NCI-H82 treated with DMSO at 0.1 percent for 48 hours (cell line): ENCODE results near the gene CLIC4.
"Not testable (repeated sequence)": the region's sequence is repeated elsewhere in the genome, so short reads cannot be mapped to it uniquely, and the experiment has no call there.

Source experiments
- DNase-seq: peaks from one replicate; lab custom pipeline; 2025; ENCODE audit not compliant: unreplicated experiment; lab: John Stamatoyannopoulos, UW

The CLIC4 gene

DNA sequence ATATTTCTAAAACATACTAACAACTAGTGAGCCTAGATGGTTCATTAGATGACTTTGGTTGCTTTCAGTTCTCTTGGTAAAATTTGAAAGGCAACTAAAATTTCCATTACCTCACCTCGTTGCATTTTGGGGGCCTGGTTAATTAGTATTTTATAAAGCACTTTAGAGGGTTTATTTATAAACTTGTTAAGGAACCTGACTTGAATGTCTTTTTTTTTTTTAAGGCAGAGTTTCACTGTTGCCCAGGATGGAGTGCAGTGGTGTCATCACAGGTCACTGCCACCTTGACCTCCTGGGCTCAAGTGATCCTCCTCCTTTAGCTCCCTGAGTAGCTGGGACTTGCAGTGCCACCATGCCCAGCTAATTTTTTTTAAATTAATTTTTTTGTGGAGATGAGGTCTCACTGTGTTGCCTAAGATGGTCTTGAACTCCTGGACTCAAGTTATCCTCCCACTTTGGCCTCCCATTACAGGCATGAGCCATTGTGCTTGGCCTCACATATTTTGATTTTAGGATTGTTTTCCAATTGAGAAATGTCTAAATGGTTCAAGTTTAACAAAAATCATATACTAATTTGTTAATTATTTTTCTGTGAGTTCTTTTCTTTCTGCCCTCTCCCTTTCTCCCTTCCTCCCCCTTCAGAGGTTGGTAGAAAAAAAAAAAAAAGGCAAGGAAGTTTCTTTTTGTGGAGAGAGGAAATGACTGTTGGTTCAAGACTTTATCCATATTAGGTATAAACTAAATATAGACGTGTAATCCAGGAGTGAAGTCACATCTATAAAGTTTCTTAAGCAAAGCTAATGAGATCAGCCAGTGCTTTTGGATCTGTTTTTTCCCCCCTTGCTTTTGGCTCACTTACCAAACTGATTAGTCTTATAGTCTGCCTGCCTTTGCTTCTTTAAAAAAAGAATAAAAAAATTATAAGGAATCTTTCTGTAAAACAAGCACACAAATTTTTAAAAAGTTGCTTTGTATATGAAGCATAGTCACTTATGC, 24.7 kb downstream of the CLIC4 start:
- DNase-seq: peak; percentile 85

DNA sequence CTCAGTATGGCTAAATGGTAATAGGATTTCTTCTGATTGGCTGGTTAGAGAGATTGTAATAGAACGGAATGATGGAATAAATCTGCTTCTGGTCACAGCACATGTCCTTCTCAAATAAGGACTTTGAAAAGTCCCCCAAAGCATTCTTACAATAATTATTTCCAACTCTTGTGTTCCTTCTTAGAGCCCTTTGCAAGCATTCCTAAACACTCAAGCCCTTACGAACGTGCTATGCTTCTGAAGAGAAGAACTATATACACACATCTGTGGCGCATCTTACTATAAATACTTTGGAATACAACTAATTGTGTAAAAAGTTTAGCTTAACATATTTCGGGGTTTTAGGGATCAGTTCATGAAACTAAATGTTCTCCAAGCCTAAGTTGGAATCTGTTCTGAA, 25.6 kb downstream of the CLIC4 start:
- DNase-seq: no peak

DNA sequence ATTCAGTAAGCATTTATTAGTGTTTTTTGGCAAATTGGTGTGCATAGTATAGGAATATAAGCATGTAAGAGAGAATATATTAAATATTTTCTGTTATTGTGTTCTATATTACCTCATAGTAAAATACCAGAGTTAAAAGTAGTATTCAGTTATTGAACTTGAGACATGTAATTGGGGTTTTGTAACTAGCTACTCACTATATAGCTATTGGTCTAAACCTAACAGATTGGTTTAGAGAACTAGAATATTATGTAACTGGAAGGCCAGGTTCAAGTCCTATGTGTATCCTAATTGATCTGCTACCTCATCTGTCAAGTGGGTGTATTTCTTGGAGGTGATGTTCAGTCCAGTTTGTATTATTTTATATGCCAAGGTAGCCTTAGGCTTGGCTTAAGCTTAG, 26.3 kb downstream of the CLIC4 start:
- no peak for DNase-seq

DNA sequence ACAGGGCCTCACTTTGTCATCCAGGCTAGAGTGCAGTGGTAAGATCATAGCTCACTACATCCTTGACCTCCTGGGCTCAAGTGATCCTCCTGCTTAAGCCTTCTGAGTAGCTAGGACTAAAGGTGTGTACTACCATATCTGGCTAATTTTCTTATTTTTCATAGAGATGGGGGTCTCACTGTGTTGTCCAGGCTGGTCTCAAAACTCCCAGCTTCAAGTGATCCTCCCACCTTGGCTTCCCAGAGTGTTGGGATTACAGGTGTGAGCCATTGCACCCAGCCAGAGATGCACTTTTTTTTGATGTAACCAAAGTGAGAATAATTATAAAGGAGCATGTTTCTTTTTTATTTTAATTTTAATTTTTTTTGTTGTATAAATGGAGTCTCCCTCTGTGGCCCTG, 28.4 kb downstream of the CLIC4 start:
- no peak for DNase-seq

DNA sequence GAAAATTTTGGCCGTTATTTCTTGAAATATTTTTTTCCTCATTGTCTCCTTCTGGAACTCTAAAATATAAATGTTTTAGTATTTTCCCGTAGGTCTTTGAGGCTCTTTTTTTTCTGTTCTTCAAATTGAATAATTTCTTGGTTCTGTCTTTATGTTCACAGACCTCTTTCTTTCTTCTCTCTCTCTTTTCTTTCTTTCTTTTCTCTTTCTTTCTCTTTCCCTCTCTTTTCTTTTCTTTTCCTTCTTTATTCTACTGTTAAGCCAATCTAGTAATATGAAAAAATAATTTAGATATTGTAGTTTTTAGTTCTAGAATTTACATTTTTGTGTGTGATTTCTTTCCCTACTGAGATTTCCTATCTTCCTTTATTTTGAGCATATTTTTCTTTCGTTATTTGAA, 30.1 kb downstream of the CLIC4 start:
- DNase-seq: no peak

DNA sequence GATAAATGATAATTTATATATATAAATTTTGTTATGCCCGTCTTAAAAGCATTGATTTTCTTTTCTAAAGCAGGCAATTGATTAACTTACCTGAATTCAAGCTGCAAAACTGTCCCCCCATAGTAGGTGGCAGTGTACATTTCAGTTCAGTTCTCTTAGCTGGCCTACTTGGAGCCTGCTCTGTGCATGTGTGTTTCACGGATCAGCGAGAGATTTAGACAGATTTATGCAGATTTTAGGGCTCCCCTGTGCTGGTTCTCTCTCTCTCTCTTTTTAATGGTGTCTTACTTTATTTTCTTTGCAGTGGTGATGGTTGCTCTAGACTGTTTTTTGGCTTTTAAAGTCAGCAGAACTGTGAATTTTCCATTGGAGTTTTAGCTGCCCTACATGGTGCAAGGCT, 30.7 kb downstream of the CLIC4 start:
- no peak for DNase-seq

DNA sequence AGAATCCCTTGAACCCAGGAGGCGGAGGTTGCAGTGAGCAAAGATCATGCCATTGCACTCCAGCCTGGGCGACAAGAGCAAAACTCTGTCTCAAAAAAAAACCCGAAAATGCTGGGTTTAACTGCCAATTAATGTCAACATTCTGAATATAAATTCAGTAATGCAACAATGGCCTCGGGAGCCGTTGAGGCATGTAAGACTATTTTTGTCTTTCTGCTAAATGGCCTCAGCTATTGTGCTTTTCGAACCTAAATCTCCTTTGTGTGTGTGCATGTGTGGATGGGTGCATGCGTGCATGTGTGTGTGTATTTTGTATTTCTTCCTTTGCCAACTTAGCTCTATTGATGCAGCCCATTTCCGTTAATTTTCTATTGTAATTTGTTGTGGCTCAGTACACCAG, 31.6 kb downstream of the CLIC4 start:
- no peak for DNase-seq

DNA sequence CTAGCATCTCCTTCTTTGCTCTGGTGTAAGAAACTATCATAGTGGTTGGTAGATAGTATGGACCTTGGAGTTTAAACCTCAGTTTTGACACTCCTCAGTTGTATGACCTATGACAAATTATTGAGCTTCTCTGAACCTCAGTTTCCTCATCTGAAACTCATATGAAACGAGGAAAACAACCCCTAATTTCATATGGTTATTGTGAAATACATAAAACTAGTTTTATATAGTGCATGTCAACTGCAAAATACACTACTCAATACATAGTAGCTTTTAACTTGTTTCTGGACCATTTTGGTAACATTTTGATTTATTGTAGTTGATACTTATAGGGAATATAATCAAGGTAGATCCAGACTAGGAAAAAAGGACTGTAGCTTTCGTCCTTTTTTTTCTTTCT, 32.9 kb downstream of the CLIC4 start:
- DNase-seq: no peak

DNA sequence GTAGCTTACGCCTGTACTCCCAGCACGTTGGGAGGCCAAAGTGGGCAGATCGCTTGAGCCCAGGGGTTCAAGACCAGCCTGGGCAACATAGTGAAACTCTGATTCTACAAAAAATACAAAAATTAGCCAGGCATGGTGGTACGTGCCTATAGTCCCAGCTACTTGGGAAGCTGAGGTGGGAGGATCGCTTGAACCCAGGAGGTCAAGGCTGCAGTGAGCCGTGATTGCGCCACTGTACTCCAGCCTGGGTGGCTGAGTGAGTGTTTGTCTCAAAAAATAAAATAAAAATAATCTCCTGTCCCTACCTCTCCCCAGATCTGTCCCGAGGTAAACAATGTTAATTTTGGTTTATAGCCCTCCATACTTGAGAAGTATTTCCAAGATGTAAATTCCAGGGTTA, 34.0 kb downstream of the CLIC4 start:
- DNase-seq: not testable (repeated sequence)

DNA sequence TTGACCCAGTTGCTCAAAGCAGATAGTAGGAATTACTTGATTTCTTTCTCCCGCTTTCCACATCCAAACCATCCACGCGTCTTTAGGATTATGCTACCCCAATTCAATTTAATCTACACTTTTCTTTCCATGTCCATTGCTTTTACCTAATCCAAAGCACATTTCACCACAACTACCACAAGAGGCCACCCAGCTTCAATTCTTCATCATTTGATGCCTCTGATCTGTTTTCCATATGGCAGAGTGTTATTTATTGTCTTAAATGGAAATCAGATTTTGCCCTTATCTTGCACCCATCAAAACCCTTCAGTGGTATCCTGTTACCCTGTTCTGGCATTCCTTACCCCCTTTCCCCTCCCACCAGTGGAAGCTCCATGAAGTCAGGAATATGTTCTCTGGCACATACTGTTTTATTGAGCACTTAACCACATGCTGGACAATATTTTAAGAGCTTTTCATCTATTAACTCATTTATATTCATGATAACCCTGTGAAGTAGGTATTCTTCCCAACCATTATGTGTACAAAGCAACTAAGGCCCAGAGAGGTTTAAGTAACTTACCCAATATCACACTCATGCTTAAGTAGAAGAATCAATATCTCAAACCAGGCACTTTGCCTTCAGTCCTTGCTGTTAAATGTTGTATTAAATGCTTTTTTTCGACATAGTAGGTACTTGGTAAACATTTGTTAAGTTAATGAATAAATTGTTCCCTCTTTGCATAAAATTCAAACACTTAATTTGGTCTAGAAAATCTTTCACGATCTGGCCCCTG, 34.6 kb downstream of the CLIC4 start:
- peak; percentile 35 for DNase-seq

DNA sequence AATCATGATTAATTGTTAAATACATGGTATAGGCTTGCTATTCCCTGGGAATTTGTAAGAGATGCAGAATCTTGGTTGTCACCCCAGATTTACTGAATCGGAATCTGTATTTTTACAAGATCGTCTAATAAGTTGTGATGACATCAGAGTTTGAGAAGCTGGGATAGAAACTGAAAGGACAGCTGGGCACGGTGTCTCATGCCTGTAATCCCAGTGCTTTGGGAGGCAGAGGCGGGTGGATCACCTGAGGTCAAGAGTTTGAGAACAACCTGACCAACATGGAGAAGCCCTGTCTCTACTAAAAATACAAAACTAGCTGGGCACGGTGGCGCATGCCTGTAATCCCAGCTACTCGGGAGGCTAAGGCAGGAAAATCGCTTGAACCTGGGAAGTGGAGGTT, 35.4 kb downstream of the CLIC4 start:
- DNase-seq: not testable (repeated sequence)

DNA sequence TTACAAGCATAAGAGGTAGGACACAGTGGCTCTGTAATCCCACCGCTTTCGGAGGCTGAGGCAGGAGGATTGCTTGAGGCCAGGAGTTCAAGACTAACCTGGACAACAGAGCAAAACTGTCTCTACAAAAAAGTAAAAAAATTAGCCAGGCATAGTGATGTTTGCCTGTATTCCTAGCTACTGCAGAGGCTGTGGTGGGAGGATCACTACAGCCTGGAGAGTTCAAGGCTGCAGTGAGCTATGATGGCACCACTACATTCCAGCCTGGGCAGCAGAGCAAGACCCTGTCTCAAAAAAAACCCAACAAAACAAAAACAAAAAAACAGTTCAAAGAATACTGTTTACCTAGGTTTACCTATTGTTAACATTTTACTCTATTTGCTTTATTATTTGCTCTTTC, 37.4 kb downstream of the CLIC4 start:
- no peak for DNase-seq

DNA sequence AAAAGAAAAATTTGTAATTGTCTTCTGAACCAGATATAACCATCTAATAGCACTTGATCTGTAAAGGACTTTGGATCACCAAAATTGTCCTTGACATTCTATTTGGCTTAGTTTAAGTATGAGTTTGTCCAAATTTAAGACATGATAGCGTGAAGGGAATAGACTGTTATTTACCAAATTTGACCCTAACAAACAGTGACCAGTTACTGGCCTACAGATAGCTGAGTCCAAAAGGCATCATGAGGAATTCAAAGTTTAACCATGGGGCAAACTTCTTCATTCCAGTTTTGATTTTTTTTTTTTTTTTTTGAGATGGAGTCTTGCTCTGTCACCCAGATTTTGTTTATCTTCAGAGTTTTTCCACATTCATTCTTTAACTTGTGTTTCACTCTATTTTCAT, 38.5 kb downstream of the CLIC4 start:
- DNase-seq: no peak

DNA sequence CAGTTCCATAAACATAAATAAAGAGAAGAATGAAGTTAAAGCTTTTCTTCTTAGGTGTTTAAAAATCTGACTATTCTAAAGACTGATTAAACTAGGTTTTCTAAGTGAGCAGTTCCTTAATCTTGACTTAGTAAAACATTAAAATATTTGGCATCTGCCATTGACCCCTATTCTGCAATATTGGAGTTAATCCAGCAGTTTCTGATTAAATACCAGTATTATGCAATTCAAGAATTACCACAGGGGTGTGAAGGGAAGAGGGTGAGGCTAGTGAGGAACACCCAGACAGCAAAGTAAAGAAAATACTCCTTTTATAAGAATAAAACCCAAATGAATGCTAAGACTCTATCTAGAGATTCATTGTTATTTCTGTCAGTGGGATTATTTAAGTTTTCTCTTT, 40.9 kb downstream of the CLIC4 start:
- no peak for DNase-seq

DNA sequence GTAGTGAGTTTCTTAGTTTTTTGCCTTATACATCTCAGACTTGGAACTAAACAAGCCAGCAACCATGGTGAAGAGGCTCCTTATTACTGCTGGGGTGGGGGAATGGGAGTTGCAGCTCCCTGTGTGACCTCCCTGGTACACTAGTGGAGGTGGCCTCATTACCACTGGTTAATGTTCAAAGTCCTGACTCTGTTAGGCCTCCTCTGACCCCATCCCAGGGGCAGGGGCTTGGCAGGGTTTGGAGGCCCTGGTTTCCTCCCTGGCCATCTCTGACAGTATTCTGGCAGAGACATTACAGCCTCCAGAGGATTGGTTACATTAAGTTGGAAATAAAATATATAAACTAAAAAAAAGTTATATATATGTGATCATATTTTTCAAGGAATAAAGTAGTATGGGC, 45.2 kb downstream of the CLIC4 start:
- DNase-seq: no peak

DNA sequence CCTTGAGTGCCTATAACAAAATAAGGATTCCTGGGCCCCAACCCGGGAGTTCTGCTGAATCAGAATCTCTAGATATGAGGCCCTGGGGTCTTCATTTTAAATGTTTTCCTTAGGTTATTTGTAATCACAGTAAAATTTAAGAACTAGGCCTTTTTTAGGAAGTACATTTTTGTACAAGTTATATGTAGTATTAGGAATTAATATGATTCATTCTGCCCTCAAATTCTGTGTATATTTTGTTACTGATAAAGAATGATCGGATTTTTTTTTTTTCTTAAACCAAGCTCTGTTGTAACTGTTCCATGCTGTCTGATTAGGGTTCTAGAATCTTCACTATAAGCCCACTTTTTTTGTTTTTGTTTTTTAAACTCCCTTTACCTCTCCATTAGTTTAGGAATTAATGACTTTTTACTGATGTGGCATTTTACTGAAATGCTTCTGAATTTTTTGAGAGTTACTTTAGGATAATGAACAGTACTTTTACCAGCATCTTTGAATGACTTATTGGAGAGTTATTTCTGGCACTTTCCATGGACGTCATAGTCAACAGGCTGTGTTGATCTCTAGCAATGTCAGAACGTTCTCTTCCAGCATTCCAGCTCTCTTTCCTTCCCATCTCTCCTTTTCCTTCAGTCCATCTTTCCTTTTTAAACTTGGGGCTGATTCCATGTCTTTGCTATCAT, 48.3 kb downstream of the CLIC4 start:
- DNase-seq: no peak

DNA sequence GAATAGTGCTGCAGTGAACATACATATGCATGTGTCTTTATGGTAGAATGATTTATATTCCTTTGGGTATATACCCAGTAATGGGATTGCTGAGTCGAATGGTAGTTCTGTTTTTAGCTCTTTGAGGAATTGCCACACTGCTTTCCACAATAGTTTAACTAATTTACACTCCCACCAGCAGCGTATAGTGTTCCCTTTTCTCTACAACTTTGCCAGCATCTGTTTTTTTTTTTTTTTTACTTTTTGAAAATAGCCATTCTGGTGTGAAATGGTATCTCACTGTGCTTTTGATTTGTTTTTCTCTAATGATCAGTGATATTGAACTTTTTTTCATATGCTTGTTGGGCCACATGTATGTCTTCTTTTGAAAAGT, 48.9 kb downstream of the CLIC4 start:
- not testable (repeated sequence) for DNase-seq

DNA sequence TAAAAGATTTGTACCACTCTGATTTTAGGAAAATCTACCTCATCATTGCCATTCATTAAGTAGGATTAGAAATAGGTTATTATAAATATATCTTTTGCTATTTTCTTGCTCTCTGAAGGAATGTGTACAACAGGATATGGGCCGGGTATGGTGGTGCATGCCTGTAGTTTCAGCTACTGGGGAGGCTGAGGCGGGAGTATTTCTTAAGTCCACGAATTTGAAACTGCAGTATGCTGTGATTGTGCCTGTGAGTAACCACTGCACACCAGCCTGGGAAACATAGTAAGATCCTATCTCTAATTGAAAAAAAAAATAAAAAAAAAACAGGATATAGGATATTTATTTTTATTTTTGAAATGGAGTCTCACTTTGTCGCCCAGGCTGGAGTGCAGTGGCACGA, 50.0 kb downstream of the CLIC4 start:
- no peak for DNase-seq

DNA sequence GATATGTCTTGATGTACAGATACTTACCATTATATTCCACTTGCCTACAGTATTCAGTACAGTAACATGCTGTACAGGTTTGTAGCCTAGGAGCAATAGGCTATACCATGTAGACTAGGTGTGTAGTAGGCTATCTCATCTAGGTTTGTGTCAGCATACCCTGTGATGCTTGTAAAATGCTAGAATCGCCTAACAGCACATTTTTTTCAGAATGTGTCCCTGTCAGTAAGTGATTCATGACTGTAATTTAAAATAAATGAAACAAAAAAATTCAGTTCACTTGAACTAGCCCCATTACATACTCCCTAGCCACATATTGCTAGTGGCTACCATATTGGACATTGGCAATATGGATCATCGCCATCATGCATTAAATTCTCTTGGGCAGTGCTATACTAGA, 51.3 kb downstream of the CLIC4 start:
- no peak for DNase-seq

DNA sequence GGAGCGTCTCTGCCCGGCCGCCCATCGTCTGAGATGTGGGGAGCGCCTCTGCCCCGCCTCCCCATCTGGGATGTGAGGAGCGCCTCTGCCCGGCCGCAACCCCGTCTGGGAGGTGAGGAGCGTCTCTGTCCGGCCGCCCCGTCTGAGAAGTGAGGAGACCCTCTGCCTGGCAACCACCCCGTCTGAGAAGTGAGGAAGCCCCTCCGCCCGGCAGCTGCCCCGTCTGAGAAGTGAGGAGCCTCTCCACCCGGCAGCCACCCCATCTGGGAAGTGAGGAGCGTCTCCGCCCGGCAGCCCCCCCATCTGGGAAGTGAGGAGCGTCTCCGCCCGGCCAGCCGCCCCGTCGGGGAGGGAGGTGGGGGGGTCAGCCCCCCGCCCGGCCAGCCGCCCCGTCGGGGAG, 54.0 kb downstream of the CLIC4 start:
- not testable (repeated sequence) for DNase-seq

DNA sequence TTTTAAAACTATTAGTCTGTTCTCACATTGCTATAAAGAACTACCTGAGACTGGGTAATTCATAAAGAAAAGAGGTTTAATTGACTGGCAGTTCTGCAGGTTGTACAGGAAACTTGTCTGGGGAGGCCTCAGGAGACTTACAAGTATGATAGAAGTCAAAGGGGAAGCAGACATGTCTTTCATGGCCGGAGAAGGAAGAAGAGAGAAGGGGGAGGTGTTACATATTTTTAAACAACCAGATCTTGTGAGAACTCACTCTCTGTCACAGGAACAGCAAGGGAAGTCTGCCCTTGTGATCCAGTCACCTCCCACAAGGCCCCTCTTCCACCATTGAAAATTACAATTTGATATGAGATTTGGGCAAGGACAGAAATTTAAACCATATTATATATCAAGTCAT, 55.9 kb downstream of the CLIC4 start:
- DNase-seq: no peak

DNA sequence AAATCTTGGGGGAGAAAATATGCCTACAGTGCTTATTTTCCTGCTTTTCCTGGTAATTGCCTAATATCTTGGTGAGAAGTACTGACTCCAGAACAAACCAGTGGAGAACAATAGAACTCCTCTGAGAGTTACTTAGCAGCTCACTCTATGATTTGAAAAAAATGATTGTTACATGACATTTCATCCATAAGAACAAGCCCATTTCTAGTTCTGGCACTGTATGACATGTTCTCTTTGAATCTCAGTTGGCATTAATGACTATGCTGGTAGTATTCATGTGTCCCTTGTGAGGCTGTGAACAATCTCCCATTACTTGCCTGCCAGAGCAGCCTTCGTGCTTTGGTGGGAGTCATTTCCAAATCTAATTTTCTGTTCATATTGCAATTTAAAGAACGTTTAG, 58.0 kb downstream of the CLIC4 start:
- DNase-seq: no peak
